Measurements from ENCODE around the gene CUL9.

The CUL9 gene

GRCh38 chr6:43228951-43229802, 47.2 kb downstream of the CUL9 start, which contains the start of gene DNPH1:
TSS of gene DNPH1 (minus strand) at chr6:43229481. CDS start at chr6:43229456, 25 bp downstream.
- peak; percentile 47 to 56 for DNase-seq (ENCODE audit: low read depth in 2 of 2)

- DNase-seq (ENCODE audit: low read depth in 2 of 2), result no peak
Observed at GRCh38 chr6:43229803-43230620, 48.0 kb downstream of the CUL9 start.

- no peak for DNase-seq (ENCODE audit: low read depth in 2 of 2)
Observed at GRCh38 chr6:43231053-43231452, 49.1 kb downstream of the CUL9 start.

- DNase-seq (ENCODE audit: low read depth in 2 of 2), result no peak
Observed at GRCh38 chr6:43231735-43232450, 49.9 kb downstream of the CUL9 start.

GRCh38 chr6:43235841-43236240, 53.8 kb downstream of the CUL9 start:
- DNase-seq (ENCODE audit: low read depth in 2 of 2), result no peak

GRCh38 chr6:43239054-43239453, 57.1 kb downstream of the CUL9 start:
- no peak for DNase-seq (ENCODE audit: low read depth in 2 of 2)

GRCh38 chr6:43240950-43241349, 59.0 kb downstream of the CUL9 start:
- DNase-seq (ENCODE audit: low read depth in 2 of 2), result no peak

GRCh38 chr6:43241446-43241845, 59.5 kb downstream of the CUL9 start:
- DNase-seq (ENCODE audit: low read depth in 2 of 2), result no peak

- DNase-seq (ENCODE audit: low read depth in 2 of 2), result no peak
Observed at GRCh38 chr6:43242908-43243663, 61.1 kb downstream of the CUL9 start, which contains the start of gene TTBK1. TSS of gene TTBK1 (plus strand) at chr6:43243481. CDS start at chr6:43246661, 3,180 bp downstream.

- DNase-seq (ENCODE audit: low read depth in 2 of 2), result no peak
Observed at GRCh38 chr6:43243664-43244321, 61.8 kb downstream of the CUL9 start.

GRCh38 chr6:43246301-43247113, 64.5 kb downstream of the CUL9 start:
- no peak for DNase-seq (ENCODE audit: low read depth in 2 of 2)

- peak; percentile 65 to 70 for DNase-seq (ENCODE audit: low read depth in 2 of 2)
Observed at GRCh38 chr6:43247114-43247999, 65.4 kb downstream of the CUL9 start.

- DNase-seq (ENCODE audit: low read depth in 2 of 2), result no peak
Observed at GRCh38 chr6:43248101-43248500, 66.1 kb downstream of the CUL9 start.

GRCh38 chr6:43248791-43249190, 66.8 kb downstream of the CUL9 start:
- DNase-seq (ENCODE audit: low read depth in 2 of 2), result no peak

GRCh38 chr6:43250992-43251373, 69.0 kb downstream of the CUL9 start:
- no peak for DNase-seq (ENCODE audit: low read depth in 2 of 2)

- DNase-seq (ENCODE audit: low read depth in 2 of 2), result no peak
Observed at GRCh38 chr6:43253401-43253800, 71.4 kb downstream of the CUL9 start.

GRCh38 chr6:43254138-43254817, 72.3 kb downstream of the CUL9 start:
- no peak for DNase-seq (ENCODE audit: low read depth in 2 of 2)

GRCh38 chr6:43254846-43255245, 72.8 kb downstream of the CUL9 start:
- DNase-seq (ENCODE audit: low read depth in 2 of 2), result no peak
